A549 (cell line): ENCODE measurements around the gene SULF2. TPM values are rescaled to one million over a fixed set of nuclear protein-coding genes. Genes with fewer than 3 reads are reported as not detected.
A peak's percentile ranks its signal among the peaks of the same experiment; 100 is the strongest.

Experiments
- ATAC-seq, 2 experiments: fragments of 200-7000 bp in 1 of 2; fragments of >200 bp in 1 of 2; cut with Nextera tagmentation in 1 of 2; cut with Tn5 transposase in 1 of 2; 3 replicates each; pipeline versions ENCODE4 v1.8.0 to v1.9.1; 2018 to 2020; ENCODE audit warnings: mild to moderate bottlenecking in 1 of 2, moderate library complexity in 1 of 2
- CTCF ChIA-PET: fragments of 300-600 bp; sonication (Branson Sonifier 250); formaldehyde crosslinking; extraction: SDS; loops from one replicate; lab custom pipeline; 2021; ENCODE audit warnings: antibody characterized with exemption, inconsistent platforms; lab: Yijun Ruan, JAX
- POLR2A ChIA-PET: fragments of 350-600 bp; formaldehyde crosslinking; extraction: SDS; loops from one replicate; lab custom pipeline; 2021; ENCODE audit warnings: antibody characterized with exemption, inconsistent platforms; lab: Yijun Ruan, JAX
- DNase-seq, 2 experiments: peaks; one replicate each; pipeline versions ENCODE4 v3.0.0 to v3.0.0-alpha.2; 2011 to 2016; ENCODE audit warnings: low read depth in 1 of 2, low spot score in 1 of 2
- FAIRE-seq: peaks from 2 replicates; lab custom pipeline; 2011; peaks lifted over from hg19 to GRCh38; lab: Jason Lieb, UNC
- H3K27ac ChIP-seq, 2 experiments: fragments of >200 bp; sonication (Bioruptor Twin); formaldehyde crosslinking; 3 replicates each; pipeline ENCODE4 v1.5.1; 2016 to 2017
- H3K4me1 ChIP-seq: fragments of >200 bp; sonication (Bioruptor Twin); formaldehyde crosslinking; 3 replicates; pipeline ENCODE4 v1.6.1; 2016
- H3K4me2 ChIP-seq: fragments of >200 bp; sonication (Bioruptor Twin); formaldehyde crosslinking; 3 replicates; pipeline ENCODE4 v1.6.1; 2016
- H3K4me3 ChIP-seq: fragments of >200 bp; sonication (Bioruptor Twin); formaldehyde crosslinking; 3 replicates; pipeline ENCODE4 v1.5.1; 2016
- H3K9me3 ChIP-seq: fragments of >200 bp; sonication (Bioruptor Twin); formaldehyde crosslinking; 3 replicates; pipeline ENCODE4 v1.6.1; 2016
- BHLHE40 ChIP-seq: IDR thresholded peaks from 2 replicates; pipeline ENCODE4 v1.6.1; 2012; ENCODE audit warnings: low read depth, low read length, inconsistent platforms
- CBX2 ChIP-seq: fragments of 200-600 bp; sonication (generic); IDR thresholded peaks from 2 replicates; pipeline ENCODE4 v1.6.1; 2016; ENCODE audit warnings: low read depth, mild to moderate bottlenecking, borderline replicate concordance
- CHD2 ChIP-seq: fragments of 150-350 bp; IDR thresholded peaks from 2 replicates; pipeline ENCODE4 v1.6.1; 2014; ENCODE audit warnings: low read length; ENCODE audit not compliant: partially characterized antibody
- EHMT2 ChIP-seq: fragments of 200-600 bp; sonication (generic); IDR thresholded peaks from 2 replicates; pipeline ENCODE4 v1.6.1; 2016; ENCODE audit warnings: antibody characterized with exemption, low read depth, mild to moderate bottlenecking, moderate library complexity
- ELK1 ChIP-seq: fragments of 150-350 bp; IDR thresholded peaks from 2 replicates; pipeline ENCODE4 v1.6.1; 2014; ENCODE audit warnings: low read depth, mild to moderate bottlenecking, low read length
- FOSB ChIP-seq: fragments of 250-450 bp; sonication (Bioruptor Pico); IDR thresholded peaks from 2 replicates; pipeline ENCODE4 v1.5.0; 2020; ENCODE audit warnings: mild to moderate bottlenecking, moderate library complexity
- FOXS1 ChIP-seq: fragments of 250-450 bp; sonication (Bioruptor Pico); IDR thresholded peaks from 2 replicates; pipeline ENCODE4 v1.5.0; 2020; ENCODE audit warnings: mild to moderate bottlenecking, moderate library complexity
- HEYL ChIP-seq: fragments of 250-450 bp; sonication (Bioruptor Pico); IDR thresholded peaks from 2 replicates; pipeline ENCODE4 v1.8.0; 2021; ENCODE audit warnings: mild to moderate bottlenecking, moderate library complexity
- HOXA7 ChIP-seq: fragments of 250-450 bp; sonication (Bioruptor Pico); IDR thresholded peaks from 2 replicates; pipeline ENCODE4 v1.5.0; 2020; ENCODE audit warnings: mild to moderate bottlenecking, moderate library complexity
- HOXB5 ChIP-seq: fragments of 250-450 bp; sonication (Bioruptor Pico); IDR thresholded peaks from 2 replicates; pipeline ENCODE4 v1.5.0; 2020; ENCODE audit warnings: mild to moderate bottlenecking, moderate library complexity
- JUN ChIP-seq, 2 experiments: fragments of >200 bp; sonication (Bioruptor Twin); formaldehyde crosslinking; IDR thresholded peaks; 2 replicates in 1 of 2; 3 replicates in 1 of 2; pipeline ENCODE4 v1.6.1; 2016 to 2017
- JUNB ChIP-seq: fragments of >200 bp; sonication (Bioruptor Twin); formaldehyde crosslinking; IDR thresholded peaks from 2 replicates; pipeline ENCODE4 v1.6.1; 2016
- KDM1A ChIP-seq: fragments of 200-600 bp; sonication (generic); IDR thresholded peaks from 2 replicates; pipeline ENCODE4 v1.6.1; 2016; ENCODE audit warnings: low read depth, mild to moderate bottlenecking
- KDM5A ChIP-seq: fragments of 200-600 bp; sonication (generic); IDR thresholded peaks from 2 replicates; pipeline ENCODE4 v1.6.1; 2016; ENCODE audit warnings: antibody characterized with exemption, mild to moderate bottlenecking
- MAFK ChIP-seq: fragments of 450-650 bp; IDR thresholded peaks from 2 replicates; pipeline ENCODE4 v1.6.1; 2014; ENCODE audit not compliant: partially characterized antibody
- MAZ ChIP-seq: fragments of 150-350 bp; IDR thresholded peaks from 2 replicates; pipeline ENCODE4 v1.6.1; 2014; ENCODE audit warnings: antibody characterized with exemption, low read depth, low read length, borderline replicate concordance
- NFE2L2 ChIP-seq: fragments of 150-350 bp; conservative IDR thresholded peaks from 2 replicates; pipeline ENCODE4 v1.6.1; 2014; ENCODE audit warnings: low read length
- PBX3 ChIP-seq: IDR thresholded peaks from 2 replicates; pipeline ENCODE4 v1.6.1; 2012
- PHF8 ChIP-seq: fragments of 200-600 bp; sonication (generic); IDR thresholded peaks from 2 replicates; pipeline ENCODE4 v1.6.1; 2016; ENCODE audit warnings: low read depth, mild to moderate bottlenecking, antibody characterized with exemption, moderate library complexity, borderline replicate concordance
- POLR2A ChIP-seq: IDR thresholded peaks from 2 replicates; pipeline ENCODE4 v1.6.1; 2012; ENCODE audit warnings: mild to moderate bottlenecking, low read length
- POLR2AphosphoS2 ChIP-seq: conservative IDR thresholded peaks from 2 replicates; pipeline ENCODE4 v1.6.1; 2012; ENCODE audit warnings: low read length, improper control_type of control experiment, inconsistent platforms
- RAD21 ChIP-seq, 2 experiments: fragments of >200 bp in 1 of 2; sonication (Bioruptor Twin) in 1 of 2; formaldehyde crosslinking in 1 of 2; IDR thresholded peaks in 1 of 2; conservative IDR thresholded peaks in 1 of 2; 2 replicates in 1 of 2; 3 replicates in 1 of 2; pipeline ENCODE4 v1.6.1; 2012 to 2018; ENCODE audit warnings: inconsistent platforms in 1 of 2
- SREBF2 ChIP-seq: fragments of 450-650 bp; IDR thresholded peaks from 2 replicates; pipeline ENCODE4 v1.6.1; 2014; ENCODE audit warnings: mild to moderate bottlenecking, moderate library complexity
- TFCP2L1 ChIP-seq: fragments of 250-450 bp; sonication (Bioruptor Pico); IDR thresholded peaks from 2 replicates; pipeline ENCODE4 v1.5.0; 2021; ENCODE audit warnings: mild to moderate bottlenecking
- ZC3H11A ChIP-seq: fragments of 450-650 bp; IDR thresholded peaks from 2 replicates; pipeline ENCODE4 v1.6.1; 2014; ENCODE audit warnings: antibody characterized with exemption, mild to moderate bottlenecking
- ZNF302 ChIP-seq: fragments of 250-450 bp; sonication (Bioruptor Pico); IDR thresholded peaks from 2 replicates; pipeline ENCODE4 v1.9.0; 2021; ENCODE audit warnings: inconsistent platforms, mild to moderate bottlenecking, moderate library complexity
- ZSCAN20 ChIP-seq: fragments of 250-450 bp; sonication (Bioruptor Pico); IDR thresholded peaks from 2 replicates; pipeline ENCODE4 v1.8.0; 2022; ENCODE audit warnings: mild to moderate bottlenecking, moderate library complexity
- whole genome bisulfite sequencing: methylation state at CpG from one replicate; pipeline ENCODE4 v1.1.6; 2017; ENCODE audit errors: missing lambda C conversion rate; 5-methylcytosine and 5-hydroxymethylcytosine counted together
- polyA plus RNA-seq, 4 experiments: library from polyadenylated mRNA; depleted of rRNA in 3 of 4; stranded (reverse); fragments of >200 nt; fragmentation: RNase III in 1 of 4; extraction: RNeasy Plus Mini Kit Qiagen cat#74134 plus additional on column Dnase treatment in 1 of 4; gene quantifications; 2 replicates in 3 of 4; 3 replicates in 1 of 4; pipeline ENCODE4 v1.2.3, GENCODE V29; 2011 to 2017
- TF ChIP-seq, protein P1 (sequence below): IDR thresholded peaks from 2 replicates; pipeline ENCODE4 v1.6.1; 2012
- TF ChIP-seq, protein P2 (sequence below): fragments of 250-450 bp; sonication (Bioruptor Pico); IDR thresholded peaks from 2 replicates; pipeline ENCODE4 v1.5.0; 2020; ENCODE audit warnings: low read depth, mild to moderate bottlenecking, moderate library complexity

Gene SULF2
- polyA plus RNA-seq, 2 of the 4 experiments (the other 2 are of a cell fraction) = 5.8 to 16.8 TPM

DNA sequence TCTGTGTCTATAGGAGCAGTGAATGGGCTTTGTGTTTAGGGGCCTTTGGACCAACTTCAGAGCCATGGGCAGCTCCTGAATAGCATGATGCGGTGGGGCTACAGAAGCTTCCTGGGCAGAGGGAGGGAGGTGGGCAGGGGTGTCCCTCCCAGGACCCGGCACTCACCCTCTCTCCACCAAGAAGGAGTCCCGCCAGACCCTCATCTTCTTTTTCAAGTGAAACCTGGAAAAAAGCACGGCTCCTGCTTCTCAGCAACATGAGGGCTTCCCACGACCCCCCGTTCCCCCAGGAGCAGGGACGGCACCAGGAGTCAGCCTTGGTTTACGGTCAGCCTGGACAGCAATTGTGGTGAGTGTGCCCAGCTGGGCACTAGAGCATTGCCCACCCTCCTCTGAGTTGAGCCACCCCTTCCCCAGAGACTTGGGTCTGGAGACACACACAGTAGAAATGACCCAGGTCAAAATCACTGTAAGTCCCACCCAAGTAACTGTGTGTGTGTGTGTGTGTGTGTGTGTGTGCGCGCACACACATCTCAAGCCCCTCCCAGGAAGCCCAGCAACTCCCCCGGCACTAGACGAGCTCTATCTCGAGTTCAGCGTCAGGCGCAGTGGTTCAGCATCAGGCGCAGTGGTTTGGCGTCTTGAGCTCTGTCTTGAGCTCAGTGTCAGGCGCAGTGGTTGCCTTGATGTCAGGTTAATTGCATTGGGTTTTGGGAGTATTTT lies 108.2 kb downstream of the SULF2 start:
- DNase-seq (no peak), ATAC-seq (peak in 1 of 2 experiments; percentile 1; a peak in 3 of 6 replicates), FAIRE-seq (no peak)
- Histone ChIP-seq H3K9me3 (no peaks in the 10 kb centered on the region), H3K27ac (no peak overlapping the region), H3K4me1 (no peaks in the 10 kb centered on the region), H3K4me3 (no peak overlapping the region), H3K4me2 (no peak overlapping the region)
- 71% methylated on average over 16 of the region's 18 CpGs for WGBS
- CTCF ChIA-PET = interaction anchor here (0.6 to 13.2 kb wide), 26 partner anchors 9 to 1888 kb away, joined by 3 to 232 read pairs (median 5); no protein-coding TSS in a partner anchor
- TF ChIP-seq ZNF302 (CRISPR knock-in tag) (no peak), KDM5A (no peak), BHLHE40 (no peak), POLR2AphosphoS2 (no peak), MAZ (no peak), CHD2 (no peak), HOXB5 (no peak), JUN (IDR thresholded peaks at IDR 0.05) (no peak), HEYL (CRISPR knock-in tag) (no peak), RAD21 (conservative IDR thresholded peaks at IDR 0.05 in 1 of 2, IDR thresholded peaks at IDR 0.05 in 1 of 2) (no peak), FOSB (CRISPR knock-in tag) (no peak), HOXA7 (no peak), JUNB (no peak), MAFK (no peak), PHF8 (no peak), KDM1A (no peak)
- TF ChIP-seq, protein P1, sequence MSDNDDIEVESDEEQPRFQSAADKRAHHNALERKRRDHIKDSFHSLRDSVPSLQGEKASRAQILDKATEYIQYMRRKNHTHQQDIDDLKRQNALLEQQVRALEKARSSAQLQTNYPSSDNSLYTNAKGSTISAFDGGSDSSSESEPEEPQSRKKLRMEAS = no peak
- TF ChIP-seq, protein P2, sequence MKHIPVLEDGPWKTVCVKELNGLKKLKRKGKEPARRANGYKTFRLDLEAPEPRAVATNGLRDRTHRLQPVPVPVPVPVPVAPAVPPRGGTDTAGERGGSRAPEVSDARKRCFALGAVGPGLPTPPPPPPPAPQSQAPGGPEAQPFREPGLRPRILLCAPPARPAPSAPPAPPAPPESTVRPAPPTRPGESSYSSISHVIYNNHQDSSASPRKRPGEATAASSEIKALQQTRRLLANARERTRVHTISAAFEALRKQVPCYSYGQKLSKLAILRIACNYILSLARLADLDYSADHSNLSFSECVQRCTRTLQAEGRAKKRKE (CRISPR knock-in tag) = no peak
- POLR2A ChIA-PET = interaction anchor here (0.6 to 1.5 kb wide), 2 partner anchors 618 to 943 kb away, joined by 3 read pairs; no protein-coding TSS in a partner anchor

DNA sequence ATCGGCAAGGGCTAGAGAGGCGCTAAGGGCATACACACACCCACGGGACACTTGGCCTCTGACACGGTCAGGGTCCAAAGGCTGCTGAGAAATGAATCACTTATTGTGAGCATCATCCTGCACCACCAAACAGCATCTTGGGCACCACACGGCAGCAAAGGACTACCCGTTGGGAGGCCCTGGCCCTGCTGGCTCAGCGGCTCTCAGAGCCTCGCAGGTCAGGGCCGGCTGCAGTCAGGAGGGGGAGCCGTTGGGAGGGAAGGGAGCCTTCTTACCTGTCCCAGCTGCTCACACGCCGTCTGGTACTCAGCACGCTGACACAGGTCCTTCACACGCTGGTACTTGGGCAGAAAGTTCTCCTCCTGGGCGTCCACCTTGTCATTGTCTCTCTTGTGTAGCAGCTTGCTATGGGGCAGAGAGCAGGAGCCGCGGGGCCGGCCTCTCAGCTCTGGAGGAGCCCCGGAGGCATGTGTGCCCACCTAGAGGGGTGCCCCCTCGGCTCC lies 109.0 kb downstream of the SULF2 start:
- no peak overlapping the region for H3K27ac ChIP-seq
- DNase-seq (no peak), FAIRE-seq (no peak), ATAC-seq (peak in 1 of 2 experiments; percentile 18; a peak in 3 of 6 replicates)
- H3K4me2 ChIP-seq = no peak overlapping the region
- TF ChIP-seq ELK1 (no peak), ZC3H11A (no peak), ZSCAN20 (CRISPR knock-in tag) (no peak), NFE2L2 (no peak), PBX3 (no peak), SREBF2 (no peak), POLR2AphosphoS2 (peak; percentile 63; the same call in 1 of the 2 replicates), CBX2 (no peak), MAZ (no peak), RAD21 (conservative IDR thresholded peaks at IDR 0.05 in 1 of 2, IDR thresholded peaks at IDR 0.05 in 1 of 2) (peak in 1 of 2 experiments; percentile 8; a peak in 1 of 5 replicates), FOXS1 (no peak), TFCP2L1 (no peak), EHMT2 (no peak), POLR2A (no peak)
- TF ChIP-seq, protein P1 = no peak
- 66% methylated on average over 16 of the region's 20 CpGs for WGBS
- H3K4me3 ChIP-seq = no peak overlapping the region
- no peaks in the 10 kb centered on the region for H3K9me3 ChIP-seq
- no peaks in the 10 kb centered on the region for H3K4me1 ChIP-seq
- POLR2A ChIA-PET = interaction anchor here (1.5 kb wide), 1 partner anchor 944 kb away, joined by 3 read pairs; no protein-coding TSS in a partner anchor
- CTCF ChIA-PET = interaction anchor here (1.3 to 13.2 kb wide), 10 partner anchors 14 to 947 kb away, joined by 4 to 232 read pairs (median 18); no protein-coding TSS in a partner anchor
